SU-DHL-6 (cell line): ENCODE results near the gene CBR4.

Experiments
- H2AFZ ChIP-seq: fragments of 200-600 bp; sonication (generic); 2 replicates; pipeline ENCODE4 v1.6.1; 2014; ENCODE audit warnings: low read depth, mild to moderate bottlenecking, moderate library complexity, mixed read lengths, antibody characterized with exemption, low read length; ENCODE audit not compliant: severe bottlenecking
- H3F3A ChIP-seq: fragments of 200-600 bp; shearing (Covaris generic); 2 replicates; pipeline ENCODE4 v1.6.0; 2016; ENCODE audit warnings: antibody characterized with exemption, mild to moderate bottlenecking; ENCODE audit not compliant: insufficient read depth
- H3K27ac ChIP-seq: fragments of 200-600 bp; sonication (generic); 2 replicates; pipeline ENCODE4 v1.5.1; 2016; ENCODE audit warnings: low read depth, mild to moderate bottlenecking, low read length, moderate library complexity, mixed read lengths
- H3K27me3 ChIP-seq: fragments of 200-600 bp; sonication (generic), shearing (Covaris generic); 2 replicates; pipeline ENCODE4 v1.6.0; 2014; ENCODE audit warnings: mild to moderate bottlenecking, low read length
- H3K36me3 ChIP-seq: fragments of 200-600 bp; sonication (generic); 2 replicates; pipeline ENCODE4 v1.6.1; 2014; ENCODE audit warnings: mild to moderate bottlenecking, low read length, mixed read lengths
- H3K4me2 ChIP-seq: fragments of 300-600, 200-600 bp; shearing (Covaris generic), sonication (generic); 2 replicates; pipeline ENCODE4 v1.6.0; 2014; ENCODE audit warnings: low read length, low read depth, mild to moderate bottlenecking; ENCODE audit not compliant: poor library complexity, severe bottlenecking
- H3K4me3 ChIP-seq: fragments of 200-600 bp; sonication (generic); 2 replicates; pipeline ENCODE4 v1.5.1; 2014; ENCODE audit warnings: antibody characterized with exemption, low read length, mild to moderate bottlenecking, mixed read lengths; ENCODE audit not compliant: insufficient read depth, poor library complexity, severe bottlenecking
- H3K79me2 ChIP-seq: fragments of 200-600 bp; sonication (generic); 2 replicates; pipeline ENCODE4 v1.6.1; 2014; ENCODE audit warnings: mild to moderate bottlenecking, low read length, moderate library complexity; ENCODE audit not compliant: insufficient read depth
- H3K9ac ChIP-seq: fragments of 200-600 bp; sonication (generic); 2 replicates; pipeline ENCODE4 v1.7.0; 2014; ENCODE audit warnings: mild to moderate bottlenecking, low read length
- H3K9me2 ChIP-seq: fragments of 200-600 bp; sonication (generic); replicated peaks from 2 replicates; pipeline ENCODE4 v1.6.1; 2014; ENCODE audit warnings: low read length; ENCODE audit not compliant: insufficient read depth
- H3K9me3 ChIP-seq: fragments of 200-600 bp; sonication (generic); 2 replicates; pipeline ENCODE4 v1.6.1; 2014; ENCODE audit warnings: low read length, mixed read lengths; ENCODE audit not compliant: insufficient read depth
- H4K20me1 ChIP-seq: fragments of 200-600 bp; sonication (generic); 2 replicates; pipeline ENCODE4 v1.6.1; 2014; ENCODE audit warnings: low read depth, mild to moderate bottlenecking, antibody characterized with exemption, low read length, moderate library complexity, mixed read lengths
- EZH2phosphoT487 ChIP-seq: fragments of 200-600 bp; sonication (generic), shearing (Covaris generic); conservative IDR thresholded peaks from 2 replicates; pipeline ENCODE4 v1.6.1; 2018; ENCODE audit warnings: mild to moderate bottlenecking, antibody characterized with exemption, low read length, moderate library complexity, mixed read lengths
- TF ChIP-seq, protein P1 (sequence below): fragments of 200-600 bp; sonication (generic); IDR thresholded peaks from one replicate; pipeline ENCODE4 v1.5.1; 2017; ENCODE audit warnings: antibody characterized with exemption, mild to moderate bottlenecking, low read length, moderate library complexity; ENCODE audit not compliant: insufficient read depth, poor library complexity, severe bottlenecking

CBR4 gene

DNA sequence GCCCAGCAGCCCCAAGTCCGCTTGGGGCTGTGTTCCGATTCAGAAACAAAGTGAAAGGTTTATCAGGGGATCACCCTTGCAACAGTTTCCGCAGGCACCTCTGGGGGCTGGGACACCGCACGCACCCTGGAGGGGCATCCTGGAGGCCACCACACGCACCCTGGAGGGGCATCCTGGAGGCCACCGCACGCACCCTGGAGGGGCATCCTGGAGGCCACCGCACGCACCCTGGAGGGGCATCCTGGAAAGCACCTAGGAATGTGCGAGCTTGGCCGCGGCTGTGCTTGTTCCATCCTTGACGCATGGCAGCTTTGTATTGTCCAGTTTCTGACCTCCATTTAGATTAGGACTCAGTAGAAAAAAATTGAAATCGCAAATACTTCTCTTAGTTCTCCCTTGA, 21.3 kb upstream of the CBR4 start:
- Histone ChIP-seq H3K4me3 (no peak overlapping the region), H3K79me2 (no peaks in the 10 kb centered on the region), H3K36me3 (no peaks in the 10 kb centered on the region), H3K27me3 (no peaks in the 10 kb centered on the region), H3F3A (no peaks in the 10 kb centered on the region), H3K9ac (no peak overlapping the region), H3K4me2 (no peak overlapping the region), H3K9me3 (no peaks in the 10 kb centered on the region), H2AFZ (no peak overlapping the region), H4K20me1 (no peaks in the 10 kb centered on the region), H3K9me2 (no peaks in the 10 kb centered on the region), H3K27ac (no peak overlapping the region)
- no peak for TF ChIP-seq EZH2phosphoT487
- TF ChIP-seq, protein P1, sequence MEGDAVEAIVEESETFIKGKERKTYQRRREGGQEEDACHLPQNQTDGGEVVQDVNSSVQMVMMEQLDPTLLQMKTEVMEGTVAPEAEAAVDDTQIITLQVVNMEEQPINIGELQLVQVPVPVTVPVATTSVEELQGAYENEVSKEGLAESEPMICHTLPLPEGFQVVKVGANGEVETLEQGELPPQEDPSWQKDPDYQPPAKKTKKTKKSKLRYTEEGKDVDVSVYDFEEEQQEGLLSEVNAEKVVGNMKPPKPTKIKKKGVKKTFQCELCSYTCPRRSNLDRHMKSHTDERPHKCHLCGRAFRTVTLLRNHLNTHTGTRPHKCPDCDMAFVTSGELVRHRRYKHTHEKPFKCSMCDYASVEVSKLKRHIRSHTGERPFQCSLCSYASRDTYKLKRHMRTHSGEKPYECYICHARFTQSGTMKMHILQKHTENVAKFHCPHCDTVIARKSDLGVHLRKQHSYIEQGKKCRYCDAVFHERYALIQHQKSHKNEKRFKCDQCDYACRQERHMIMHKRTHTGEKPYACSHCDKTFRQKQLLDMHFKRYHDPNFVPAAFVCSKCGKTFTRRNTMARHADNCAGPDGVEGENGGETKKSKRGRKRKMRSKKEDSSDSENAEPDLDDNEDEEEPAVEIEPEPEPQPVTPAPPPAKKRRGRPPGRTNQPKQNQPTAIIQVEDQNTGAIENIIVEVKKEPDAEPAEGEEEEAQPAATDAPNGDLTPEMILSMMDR, result no peak

DNA sequence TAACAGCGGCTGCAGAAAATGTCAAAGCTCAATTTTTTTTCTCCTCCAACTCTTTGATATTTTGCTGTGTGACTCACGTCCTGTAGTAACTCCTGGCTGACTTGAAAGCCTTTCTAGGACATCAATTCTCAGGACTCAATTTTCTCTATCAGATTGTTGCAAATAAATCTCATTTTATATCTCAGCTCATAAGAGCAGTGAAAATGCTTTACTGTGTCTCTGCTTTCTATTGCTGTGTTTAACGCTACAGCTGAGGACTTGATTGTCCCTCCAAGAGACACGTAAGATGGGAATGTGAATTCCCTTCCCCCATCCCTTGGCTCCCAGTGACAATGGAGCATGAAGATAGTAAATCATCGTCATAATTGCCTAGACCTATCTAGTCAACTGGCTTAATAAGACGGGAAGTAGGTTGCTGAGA, 20.5 kb upstream of the CBR4 start:
- Histone ChIP-seq H4K20me1 (no peaks in the 10 kb centered on the region), H3K36me3 (no peaks in the 10 kb centered on the region), H3K4me2 (no peak overlapping the region), H3K9me2 (no peaks in the 10 kb centered on the region), H3F3A (no peaks in the 10 kb centered on the region), H3K27me3 (no peaks in the 10 kb centered on the region), H3K9me3 (no peaks in the 10 kb centered on the region), H3K79me2 (no peaks in the 10 kb centered on the region), H2AFZ (no peak overlapping the region), H3K4me3 (no peak overlapping the region), H3K27ac (no peak overlapping the region), H3K9ac (no peak overlapping the region)
- TF ChIP-seq, protein P1, result no peak
- no peak for TF ChIP-seq EZH2phosphoT487

DNA sequence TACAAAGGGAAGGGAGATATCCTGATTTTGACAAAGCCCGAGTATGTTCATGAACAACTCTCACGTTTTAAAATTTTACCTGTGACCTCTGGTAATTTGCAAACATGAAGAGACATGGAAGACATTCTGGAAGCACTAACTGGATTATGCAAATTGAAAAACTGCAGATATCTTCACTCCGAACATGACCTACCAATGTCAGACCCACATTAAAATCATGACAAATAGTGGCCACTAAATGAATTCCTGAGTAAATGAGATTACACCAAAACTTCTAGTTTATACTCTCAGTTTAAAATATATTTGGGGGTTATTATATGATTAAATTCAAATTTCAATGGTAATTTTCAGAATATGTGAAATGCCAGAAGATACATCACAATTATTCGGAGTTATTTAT, 19.9 kb upstream of the CBR4 start:
- Histone ChIP-seq H3K79me2 (no peaks in the 10 kb centered on the region), H3K27me3 (no peaks in the 10 kb centered on the region), H2AFZ (no peak overlapping the region), H4K20me1 (no peaks in the 10 kb centered on the region), H3F3A (no peaks in the 10 kb centered on the region), H3K9me2 (no peaks in the 10 kb centered on the region), H3K4me2 (no peak overlapping the region), H3K36me3 (no peaks in the 10 kb centered on the region), H3K9me3 (no peaks in the 10 kb centered on the region), H3K27ac (no peak overlapping the region), H3K9ac (no peak overlapping the region), H3K4me3 (no peak overlapping the region)
- TF ChIP-seq, protein P1, result no peak
- no peak for TF ChIP-seq EZH2phosphoT487
